BE2C (cell line): ENCODE measurements around the gene KIAA0825.
A peak's percentile ranks its signal among the peaks of the same experiment; 100 is the strongest.

ENCODE experiments used
- DNase-seq: peaks from one replicate; pipeline ENCODE4 v3.0.0-alpha.2; 2020
- H3K27me3 ChIP-seq: fragments of 250-450 bp; sonication (Bioruptor Pico); 2 replicates; pipeline ENCODE4 v1.5.1; 2020; ENCODE audit warnings: mild to moderate bottlenecking
- H3K36me3 ChIP-seq: fragments of 250-450 bp; sonication (Bioruptor Pico); 2 replicates; pipeline ENCODE4 v1.5.1; 2020; ENCODE audit warnings: mild to moderate bottlenecking
- H3K4me1 ChIP-seq: fragments of 250-450 bp; sonication (Bioruptor Pico); 2 replicates; pipeline ENCODE4 v1.5.1; 2020
- H3K4me3 ChIP-seq: 2 replicates; pipeline ENCODE4 v1.5.1; 2011; ENCODE audit warnings: low read depth, low read length
- H3K9me3 ChIP-seq: fragments of 250-450 bp; sonication (Bioruptor Pico); 2 replicates; pipeline ENCODE4 v1.5.1; 2020
- CTCF ChIP-seq: IDR thresholded peaks from 2 replicates; pipeline ENCODE4 v1.5.1; 2012; ENCODE audit warnings: mild to moderate bottlenecking, low read depth, low read length

The KIAA0825 gene

DNA sequence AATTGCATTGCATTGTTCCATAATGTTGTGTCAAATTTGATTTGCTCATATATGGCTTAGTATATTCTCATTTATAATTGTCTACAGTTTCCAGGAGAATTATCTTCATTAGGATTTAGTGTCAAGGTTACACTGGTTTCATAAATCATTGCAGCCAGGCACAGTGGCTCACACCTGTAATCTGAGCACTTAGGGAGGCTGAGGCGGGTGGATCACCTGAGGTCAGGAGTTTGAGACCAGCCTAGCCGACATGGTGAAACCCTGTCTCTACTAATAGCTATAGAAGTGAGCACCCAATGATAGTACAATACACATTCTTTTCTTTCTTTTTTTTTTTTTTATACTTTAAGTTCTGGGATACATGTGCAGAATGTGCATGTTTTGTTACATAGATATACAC, 282.5 kb downstream of the KIAA0825 start:
- DNase-seq = no peak
- Histone ChIP-seq H3K36me3 (no peaks in the 10 kb centered on the region), H3K9me3 (peaks cover 5% of the 10 kb centered on the region; the same call in 1 of the 2 replicates), H3K4me1 (no peaks in the 10 kb centered on the region), H3K27me3 (no peaks in the 10 kb centered on the region), H3K4me3 (no peak overlapping the region)
- no peak for TF ChIP-seq CTCF

DNA sequence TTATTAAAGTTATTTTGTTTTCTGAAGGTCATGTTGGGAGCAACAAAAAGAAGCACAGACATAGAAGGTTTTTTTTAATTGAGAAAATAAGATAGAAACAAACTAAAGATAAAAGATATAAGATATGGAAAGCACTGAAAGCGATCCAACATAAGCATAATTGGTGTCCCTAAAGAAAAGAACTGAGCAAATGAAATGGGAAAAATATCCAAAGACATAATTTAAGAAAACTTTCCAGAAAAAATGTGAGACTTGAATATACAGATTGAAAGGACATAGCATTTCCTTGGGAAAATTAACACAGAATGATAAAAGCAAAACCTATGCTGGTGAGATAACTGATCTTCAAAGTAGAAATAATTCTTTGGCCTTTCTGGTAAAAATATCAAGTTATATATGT, 289.3 kb downstream of the KIAA0825 start:
- Histone ChIP-seq H3K36me3 (no peaks in the 10 kb centered on the region), H3K9me3 (no peaks in the 10 kb centered on the region), H3K27me3 (no peaks in the 10 kb centered on the region), H3K4me3 (no peak overlapping the region), H3K4me1 (no peaks in the 10 kb centered on the region)
- TF ChIP-seq CTCF = no peak
- no peak for DNase-seq

- no peaks in the 10 kb centered on the region for H3K36me3 ChIP-seq
- no peak for DNase-seq
- no peaks in the 10 kb centered on the region for H3K4me1 ChIP-seq
- no peaks in the 10 kb centered on the region for H3K9me3 ChIP-seq
- no peaks in the 10 kb centered on the region for H3K27me3 ChIP-seq
- H3K4me3 ChIP-seq = no peak overlapping the region
- no peak for TF ChIP-seq CTCF
Observed at GRCh38 chr5:94326586-94326985, 291.8 kb downstream of the KIAA0825 start.

DNA sequence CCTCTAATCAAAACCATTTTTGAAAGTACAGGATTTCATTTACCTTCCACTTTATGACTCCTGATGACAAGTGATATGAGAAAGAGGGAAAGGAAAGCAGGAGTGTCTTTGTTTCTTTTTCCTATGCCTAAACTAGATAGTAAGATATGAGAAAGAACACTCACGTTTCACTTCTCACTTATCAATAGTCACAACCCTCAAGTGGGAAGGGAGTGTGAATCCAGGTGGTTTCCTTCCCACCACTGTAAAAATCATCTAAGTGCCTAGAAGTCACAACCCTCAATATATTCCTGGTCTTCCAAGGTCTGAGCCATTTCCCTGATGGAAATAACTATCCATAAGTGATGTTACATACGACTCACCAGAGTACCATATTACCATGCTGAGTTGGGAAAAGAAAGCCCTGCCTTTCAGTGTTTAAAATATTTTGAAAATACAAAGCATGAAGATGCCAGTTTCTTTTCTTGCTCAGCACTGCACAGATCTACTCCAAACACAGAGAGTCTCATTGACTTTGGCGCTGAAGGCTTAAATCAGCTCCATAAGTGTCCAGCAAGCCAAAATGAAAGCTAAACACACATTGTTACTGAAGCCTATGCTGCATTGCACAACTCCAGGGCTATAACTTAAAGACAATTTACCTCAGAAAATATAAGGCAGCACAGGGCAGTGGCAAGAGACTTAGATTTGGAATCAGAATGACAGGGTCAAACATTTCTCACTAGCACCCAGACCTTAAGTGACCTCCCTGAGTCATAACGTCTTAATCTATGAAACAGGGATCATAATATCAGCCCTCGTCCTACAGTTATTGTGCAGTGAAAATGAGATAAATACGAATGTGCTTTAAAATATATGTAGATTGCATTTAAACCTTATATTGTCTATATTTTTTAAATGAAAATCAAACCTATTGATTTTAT, 301.2 kb downstream of the KIAA0825 start:
- no peaks in the 10 kb centered on the region for H3K36me3 ChIP-seq
- no peak for TF ChIP-seq CTCF
- peak overlapping the region; percentile 27 for H3K4me3 ChIP-seq
- no peak for DNase-seq
- peaks cover 7% of the 10 kb centered on the region for H3K4me1 ChIP-seq
- no peaks in the 10 kb centered on the region for H3K9me3 ChIP-seq
- H3K27me3 ChIP-seq = no peaks in the 10 kb centered on the region

GRCh38 chr5:94314460-94315131, 303.8 kb downstream of the KIAA0825 start:
- H3K9me3 ChIP-seq = no peaks in the 10 kb centered on the region
- H3K4me3 ChIP-seq = no peak overlapping the region
- H3K36me3 ChIP-seq = no peaks in the 10 kb centered on the region
- no peak for TF ChIP-seq CTCF
- DNase-seq = no peak
- H3K27me3 ChIP-seq = no peaks in the 10 kb centered on the region
- H3K4me1 ChIP-seq = peaks cover 7% of the 10 kb centered on the region

DNA sequence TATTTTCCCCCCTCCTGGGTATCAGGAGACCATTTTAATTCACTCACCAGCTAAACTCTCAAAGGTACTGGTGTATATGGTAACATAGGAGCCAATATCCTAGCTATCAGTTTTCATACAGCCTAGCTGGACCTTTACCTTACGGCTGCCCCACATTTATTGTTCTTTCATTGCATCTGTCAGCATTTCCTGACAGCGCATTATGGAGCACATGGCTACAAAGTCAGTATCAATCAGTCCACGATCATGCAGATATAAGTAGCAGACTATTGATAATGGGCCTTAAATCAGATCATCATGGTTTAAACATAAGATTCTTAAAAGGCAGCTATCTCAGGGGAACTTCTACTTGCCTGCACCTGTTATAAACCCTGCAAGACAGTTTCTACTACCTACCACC, 304.7 kb downstream of the KIAA0825 start:
- no peak for DNase-seq
- Histone ChIP-seq H3K9me3 (no peaks in the 10 kb centered on the region), H3K4me3 (no peak overlapping the region), H3K36me3 (no peaks in the 10 kb centered on the region), H3K4me1 (peaks cover 7% of the 10 kb centered on the region), H3K27me3 (no peaks in the 10 kb centered on the region)
- TF ChIP-seq CTCF = no peak
